Astrocyte (in vitro differentiated cells and primary cell): ENCODE data around the gene CALY. TPM values are rescaled to one million over a fixed set of nuclear protein-coding genes. Genes with fewer than 3 reads are reported as not detected.

Experiments used
- DNase-seq: peaks from one replicate; pipeline ENCODE4 v3.0.0-alpha.2; 2010; ENCODE audit warnings: low read depth
- FAIRE-seq: peaks from 2 replicates; lab custom pipeline; 2011; peaks lifted over from hg19 to GRCh38; lab: Jason Lieb, UNC
- H2AFZ ChIP-seq: 2 replicates; pipeline ENCODE4 v1.6.0; 2012; ENCODE audit warnings: low read depth, low read length, inconsistent platforms
- H3K27ac ChIP-seq: 2 replicates; pipeline ENCODE4 v1.5.1; 2011; ENCODE audit warnings: low read depth, low read length, inconsistent platforms
- H3K27me3 ChIP-seq: 2 replicates; pipeline ENCODE4 v1.6.0; 2011; ENCODE audit warnings: low read length, inconsistent platforms; ENCODE audit not compliant: insufficient read depth
- H3K36me3 ChIP-seq: 2 replicates; pipeline ENCODE4 v1.5.1; 2011; ENCODE audit warnings: low read length, inconsistent platforms; ENCODE audit not compliant: insufficient read depth
- H3K4me1 ChIP-seq: 2 replicates; pipeline ENCODE4 v1.5.1; 2011; ENCODE audit warnings: low read length, inconsistent platforms; ENCODE audit not compliant: insufficient read depth
- H3K4me2 ChIP-seq: 2 replicates; pipeline ENCODE4 v1.6.0; 2012; ENCODE audit warnings: low read length, inconsistent platforms
- H3K4me3 ChIP-seq: 2 replicates; pipeline ENCODE4 v1.5.1; 2011; ENCODE audit warnings: low read depth, mild to moderate bottlenecking, low read length, inconsistent platforms; ENCODE audit not compliant: insufficient read depth
- H3K79me2 ChIP-seq: 2 replicates; pipeline ENCODE4 v1.6.0; 2012; ENCODE audit warnings: mild to moderate bottlenecking, low read length, inconsistent platforms; ENCODE audit not compliant: insufficient read depth
- H3K9ac ChIP-seq: 2 replicates; pipeline ENCODE4 v1.6.0; 2012; ENCODE audit warnings: mild to moderate bottlenecking, low read length, inconsistent platforms
- H3K9me3 ChIP-seq: 2 replicates; pipeline ENCODE4 v1.5.1; 2012; ENCODE audit warnings: low read depth, mild to moderate bottlenecking, low read length, inconsistent platforms; ENCODE audit not compliant: insufficient read depth
- H4K20me1 ChIP-seq: 2 replicates; pipeline ENCODE4 v1.6.0; 2012; ENCODE audit warnings: low read length, inconsistent platforms; ENCODE audit not compliant: insufficient read depth
- H3K27ac Mint-ChIP-seq: one replicate; pipeline ENCODE4 v1.8.0; 2021; ENCODE audit warnings: mild to moderate bottlenecking, mixed read lengths; ENCODE audit not compliant: unreplicated experiment
- H3K27me3 Mint-ChIP-seq: one replicate; pipeline ENCODE4 v1.8.0; 2021; ENCODE audit warnings: low read depth, mixed read lengths; ENCODE audit not compliant: unreplicated experiment
- H3K36me3 Mint-ChIP-seq: one replicate; pipeline ENCODE4 v1.8.0; 2021; ENCODE audit warnings: low read depth, mixed read lengths; ENCODE audit not compliant: unreplicated experiment
- H3K4me1 Mint-ChIP-seq: one replicate; pipeline ENCODE4 v1.8.0; 2021; ENCODE audit warnings: low read depth, mixed read lengths; ENCODE audit not compliant: unreplicated experiment
- H3K4me3 Mint-ChIP-seq: one replicate; pipeline ENCODE4 v1.8.0; 2021; ENCODE audit warnings: mild to moderate bottlenecking, moderate library complexity, mixed read lengths; ENCODE audit not compliant: unreplicated experiment
- H3K9me3 Mint-ChIP-seq: one replicate; pipeline ENCODE4 v1.8.0; 2021; ENCODE audit warnings: mild to moderate bottlenecking, mixed read lengths; ENCODE audit not compliant: unreplicated experiment
- CTCF ChIP-seq: IDR thresholded peaks from 2 replicates; pipeline ENCODE4 v1.5.1; 2011; ENCODE audit warnings: low read depth, mild to moderate bottlenecking, inconsistent platforms, low read length, moderate library complexity; ENCODE audit not compliant: insufficient read depth
- EZH2 ChIP-seq: IDR thresholded peaks from 2 replicates; pipeline ENCODE4 v1.6.1; 2012; ENCODE audit warnings: mild to moderate bottlenecking, low read length, inconsistent platforms; ENCODE audit not compliant: insufficient read depth
- total RNA-seq: library from RNA; stranded (reverse); gene quantifications from 2 replicates; pipeline ENCODE4 v1.2.1, GENCODE V29; 2021

The CALY gene
- total RNA-seq, 1 donor from 2014 or later = 1.1 TPM

GRCh38 chr10:133362846-133363245, 26.1 kb upstream of the CALY start:
- DNase-seq (no peak), FAIRE-seq (no peak)
- H3K9me3 Mint-ChIP-seq = no peaks in the 10 kb centered on the region
- TF ChIP-seq CTCF = no peak
- TF ChIP-seq EZH2 = no peak
- Histone ChIP-seq H3K9ac (no peak overlapping the region), H3K9me3 (no peaks in the 10 kb centered on the region), H2AFZ (no peak overlapping the region), H3K4me3 (no peak overlapping the region), H3K4me1 (no peaks in the 10 kb centered on the region), H3K4me2 (no peak overlapping the region), H3K27ac (no peak overlapping the region), H3K79me2 (no peaks in the 10 kb centered on the region), H3K27me3 (no peaks in the 10 kb centered on the region), H3K36me3 (peaks cover 2% of the 10 kb centered on the region), H4K20me1 (peaks cover 5% of the 10 kb centered on the region)
- H3K4me1 Mint-ChIP-seq = no peaks in the 10 kb centered on the region
- H3K36me3 Mint-ChIP-seq = peaks cover 14% of the 10 kb centered on the region
- no peaks in the 10 kb centered on the region for H3K27me3 Mint-ChIP-seq
- no peak overlapping the region for H3K4me3 Mint-ChIP-seq
- no peak overlapping the region for H3K27ac Mint-ChIP-seq

- peaks cover 5% of the 10 kb centered on the region for H4K20me1 ChIP-seq
- H3K4me3 Mint-ChIP-seq = no peak overlapping the region
- no peak overlapping the region for H3K9ac ChIP-seq
- no peaks in the 10 kb centered on the region for H3K27me3 ChIP-seq
- H3K27me3 Mint-ChIP-seq = no peaks in the 10 kb centered on the region
- no peak overlapping the region for H3K27ac ChIP-seq
- H3K27ac Mint-ChIP-seq = no peak overlapping the region
- H3K36me3 Mint-ChIP-seq = peaks cover 14% of the 10 kb centered on the region
- H3K9me3 ChIP-seq = no peaks in the 10 kb centered on the region
- H3K9me3 Mint-ChIP-seq = no peaks in the 10 kb centered on the region
- peaks cover 2% of the 10 kb centered on the region for H3K36me3 ChIP-seq
- H3K4me3 ChIP-seq = no peak overlapping the region
- DNase-seq (no peak), FAIRE-seq (no peak)
- no peaks in the 10 kb centered on the region for H3K4me1 Mint-ChIP-seq
- H3K4me1 ChIP-seq = peaks cover 4% of the 10 kb centered on the region
- H2AFZ ChIP-seq = no peak overlapping the region
- H3K79me2 ChIP-seq = no peaks in the 10 kb centered on the region
- H3K4me2 ChIP-seq = no peak overlapping the region
- TF ChIP-seq EZH2 (no peak), CTCF (no peak)
These were observed 25.2 kb upstream of the CALY start for GRCh38 chr10:133361773-133362441.

- Mint-ChIP-seq H3K27ac (peak overlapping the region; percentile 62), H3K36me3 (peaks cover 14% of the 10 kb centered on the region), H3K4me3 (no peak overlapping the region), H3K4me1 (no peaks in the 10 kb centered on the region), H3K9me3 (no peaks in the 10 kb centered on the region), H3K27me3 (no peaks in the 10 kb centered on the region)
- Histone ChIP-seq H4K20me1 (peaks cover 10% of the 10 kb centered on the region), H2AFZ (no peak overlapping the region), H3K4me2 (no peak overlapping the region), H3K27me3 (no peaks in the 10 kb centered on the region), H3K27ac (no peak overlapping the region), H3K36me3 (peaks cover 2% of the 10 kb centered on the region), H3K9ac (no peak overlapping the region), H3K79me2 (peaks cover 5% of the 10 kb centered on the region), H3K9me3 (no peaks in the 10 kb centered on the region), H3K4me3 (no peak overlapping the region), H3K4me1 (peaks cover 9% of the 10 kb centered on the region)
- DNase-seq (no peak), FAIRE-seq (no peak)
- TF ChIP-seq EZH2 (no peak), CTCF (no peak)
These were observed 24.5 kb upstream of the CALY start for GRCh38 chr10:133361227-133361626.
